SJSA1 (cell line): Measurements from ENCODE around the gene EIF1AX. TPM values are rescaled to one million over a fixed set of nuclear protein-coding genes. Genes with fewer than 3 reads are reported as not detected.
"Not testable (repeated sequence)": the region's sequence is repeated elsewhere in the genome, so short reads cannot be mapped to it uniquely, and the experiment has no call there.

ENCODE experiments used
- DNase-seq, 2 experiments: peaks; one replicate each; pipeline ENCODE4 v3.0.0-alpha.2; 2015 to 2020; ENCODE audit warnings: low spot score in 2 of 2, low read depth in 1 of 2
- H3K27ac ChIP-seq: fragments of 250-450 bp; sonication (Bioruptor Pico); 2 replicates; pipeline ENCODE4 v1.5.1; 2020; ENCODE audit warnings: mild to moderate bottlenecking, moderate library complexity
- H3K27me3 ChIP-seq: fragments of 250-450 bp; sonication (Bioruptor Pico); replicated peaks from 2 replicates; pipeline ENCODE4 v1.5.1; 2020; ENCODE audit warnings: mild to moderate bottlenecking, moderate library complexity
- H3K36me3 ChIP-seq: fragments of 250-450 bp; sonication (Bioruptor Pico); 2 replicates; pipeline ENCODE4 v1.5.1; 2020; ENCODE audit warnings: mild to moderate bottlenecking
- H3K4me1 ChIP-seq: fragments of 250-450 bp; sonication (Bioruptor Pico); replicated peaks from 2 replicates; pipeline ENCODE4 v1.6.1; 2021; ENCODE audit warnings: mild to moderate bottlenecking
- H3K4me3 ChIP-seq: fragments of 250-450 bp; sonication (Bioruptor Pico); 2 replicates; pipeline ENCODE4 v1.5.1; 2020; ENCODE audit warnings: mild to moderate bottlenecking
- H3K9me3 ChIP-seq: fragments of 250-450 bp; sonication (Bioruptor Pico); replicated peaks from 2 replicates; pipeline ENCODE4 v1.5.1; 2020; ENCODE audit warnings: mild to moderate bottlenecking
- total RNA-seq: library from RNA; depleted of rRNA; stranded (reverse); fragments of >200 nt; shearing (Covaris generic); gene quantifications from 2 replicates; pipeline ENCODE4 v1.2.3, GENCODE V29; 2014; rRNA removed

EIF1AX gene
- total RNA-seq, result 58.9 and 64.9 TPM in 2 replicates

DNA sequence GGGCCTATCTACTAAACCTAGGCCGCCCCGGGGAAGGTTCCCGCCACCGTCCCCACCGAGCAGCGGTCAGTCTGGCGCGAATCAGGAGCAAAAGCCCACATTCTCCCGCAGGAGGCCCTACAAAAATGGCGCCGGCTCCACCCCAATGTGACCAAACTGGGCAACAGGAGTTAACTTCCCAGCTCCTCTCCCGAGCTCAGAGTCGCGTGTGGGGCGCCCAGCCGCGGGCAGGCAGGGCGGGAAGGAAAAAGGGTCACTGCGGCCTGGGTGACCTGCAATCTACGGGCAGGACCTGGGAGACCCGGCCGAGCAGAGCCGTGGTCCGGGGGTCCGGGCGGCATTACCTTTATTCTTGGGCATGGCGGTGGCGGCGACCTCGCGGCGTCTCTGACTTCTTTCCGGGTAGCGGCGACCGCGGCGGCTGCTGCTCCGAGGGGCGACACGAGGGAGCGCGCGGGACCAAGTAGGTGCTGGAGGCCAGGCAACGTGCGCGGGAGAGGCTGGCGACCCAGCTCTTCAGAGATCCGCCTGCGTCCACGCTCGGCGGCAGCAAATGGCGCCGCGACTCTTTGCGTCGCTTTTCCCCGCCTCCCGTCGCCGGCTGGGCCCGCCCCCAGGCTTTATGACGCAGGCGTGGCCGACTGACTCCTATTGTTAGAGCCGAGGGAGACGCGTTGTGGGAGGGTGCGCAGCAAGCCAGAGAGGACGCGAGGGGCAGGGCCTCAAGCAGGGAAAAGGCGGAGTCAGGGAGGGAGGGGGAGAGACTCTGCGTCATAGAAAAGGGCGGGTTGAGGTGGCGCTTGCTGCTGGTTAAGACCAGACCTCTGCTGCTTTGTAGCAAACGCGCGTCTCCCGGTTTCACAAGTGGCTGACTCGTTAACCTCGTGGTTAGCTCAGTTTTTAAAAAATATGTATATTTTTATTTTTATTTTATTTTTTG is at the start of gene EIF1AX:
Gene EIF1AX (minus strand): TSS at position 558 of the 940 bp plus-strand sequence. CDS start 198 bp downstream, at position 360.
- Histone ChIP-seq H3K27ac (peak within 1 kb of the TSS; percentile 86), H3K4me1 (no peaks in the 10 kb centered on the region), H3K36me3 (peaks cover 32% of the 10 kb centered on the region), H3K9me3 (no peaks in the 10 kb centered on the region), H3K27me3 (no peaks in the 10 kb centered on the region), H3K4me3 (peak within 1 kb of the TSS; percentile 87)
- DNase-seq, result peak; percentile 94 to 96

DNA sequence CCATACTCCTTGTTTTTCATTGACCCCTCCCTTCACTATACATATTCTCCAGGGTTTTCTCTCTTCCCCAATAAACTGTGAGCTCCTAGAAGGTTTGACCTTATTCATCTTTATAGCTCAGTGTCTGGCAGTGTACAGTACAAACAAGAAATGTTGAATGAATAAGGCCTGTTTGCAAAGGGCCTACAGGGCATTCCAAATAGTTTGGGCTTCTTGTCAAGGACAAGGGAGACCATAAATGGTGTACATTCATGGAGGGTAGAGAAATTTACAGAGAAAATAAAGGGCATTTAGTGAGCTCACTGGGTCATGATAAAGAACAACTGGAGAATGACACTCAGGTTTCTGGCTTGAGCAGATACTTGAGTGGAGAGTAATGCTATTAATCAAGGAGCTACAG is 47.5 kb upstream of the EIF1AX start:
- no peaks in the 10 kb centered on the region for H3K4me1 ChIP-seq
- no peaks in the 10 kb centered on the region for H3K27me3 ChIP-seq
- 0 out of 2 replicates have a peak, but pooled peaks cover 3% of the 10 kb centered on the region for H3K36me3 ChIP-seq
- no peak overlapping the region for H3K4me3 ChIP-seq
- H3K9me3 ChIP-seq, result no peaks in the 10 kb centered on the region
- no peak for DNase-seq
- no peak overlapping the region for H3K27ac ChIP-seq

GRCh38 chrX:20181598-20182329 is 40.1 kb upstream of the EIF1AX start:
- Histone ChIP-seq H3K4me3 (no peak overlapping the region), H3K27me3 (no peaks in the 10 kb centered on the region), H3K27ac (0 out of 2 replicates have a peak overlapping the region, but pooled peaks have one; percentile 11), H3K4me1 (peaks cover 6% of the 10 kb centered on the region), H3K9me3 (no peaks in the 10 kb centered on the region), H3K36me3 (0 out of 2 replicates have a peak, but pooled peaks cover 3% of the 10 kb centered on the region)
- no peak for DNase-seq

DNA sequence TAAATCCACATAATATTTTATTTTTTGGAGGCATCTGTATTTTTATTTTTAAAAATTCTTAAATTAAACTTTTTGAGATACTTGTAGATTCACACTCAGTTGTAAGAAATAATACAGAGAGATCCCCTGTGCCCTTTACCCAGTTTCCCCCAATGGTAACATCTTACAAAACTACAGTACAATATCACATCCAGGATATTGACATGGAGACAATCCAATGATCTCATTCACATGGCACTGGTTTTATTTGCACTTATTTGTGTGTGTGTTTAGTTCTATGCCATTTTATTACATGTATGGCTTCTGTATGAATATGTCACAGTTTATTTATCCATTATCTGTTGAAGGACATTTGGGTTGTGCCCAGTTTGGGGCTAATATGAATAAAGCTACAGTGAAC is 35.5 kb upstream of the EIF1AX start:
- H3K36me3 ChIP-seq, result peaks cover 12% of the 10 kb centered on the region
- peaks cover 6% of the 10 kb centered on the region for H3K4me1 ChIP-seq
- H3K27ac ChIP-seq, result no peak overlapping the region
- no peaks in the 10 kb centered on the region for H3K27me3 ChIP-seq
- no peaks in the 10 kb centered on the region for H3K9me3 ChIP-seq
- no peak overlapping the region for H3K4me3 ChIP-seq
- no peak for DNase-seq

DNA sequence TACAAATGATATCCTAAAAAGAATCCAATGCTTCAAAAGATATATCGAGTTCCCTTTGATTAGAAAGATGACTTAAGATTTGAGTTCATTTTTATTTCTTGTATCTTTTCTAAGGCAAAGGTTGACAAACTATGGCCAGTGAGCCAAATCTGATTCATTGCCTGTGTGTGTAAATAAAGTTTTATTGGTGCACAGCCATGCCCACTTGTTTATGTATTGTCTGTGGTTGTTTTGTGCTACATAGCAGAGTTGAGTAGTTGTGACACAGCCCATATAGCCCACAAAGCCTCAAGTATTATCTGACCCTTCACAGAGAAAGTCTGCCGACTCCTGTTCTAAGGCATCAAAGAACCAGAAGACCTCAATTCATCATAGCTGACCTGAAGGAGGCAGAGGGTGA is 32.2 kb upstream of the EIF1AX start:
- Histone ChIP-seq H3K27me3 (no peaks in the 10 kb centered on the region), H3K36me3 (peaks cover 12% of the 10 kb centered on the region), H3K4me3 (no peak overlapping the region), H3K27ac (no peak overlapping the region), H3K4me1 (no peaks in the 10 kb centered on the region), H3K9me3 (no peaks in the 10 kb centered on the region)
- no peak for DNase-seq

- no peak for DNase-seq
- H3K4me1 ChIP-seq, result no peaks in the 10 kb centered on the region
- no peaks in the 10 kb centered on the region for H3K27me3 ChIP-seq
- no peak overlapping the region for H3K4me3 ChIP-seq
- H3K27ac ChIP-seq, result no peak overlapping the region
- peaks cover 14% of the 10 kb centered on the region for H3K36me3 ChIP-seq
- H3K9me3 ChIP-seq, result no peaks in the 10 kb centered on the region
Measured at GRCh38 chrX:20173313-20173712, 31.7 kb upstream of the EIF1AX start.

- H3K4me1 ChIP-seq, result no peaks in the 10 kb centered on the region
- H3K4me3 ChIP-seq, result no peak overlapping the region
- H3K36me3 ChIP-seq, result peaks cover 16% of the 10 kb centered on the region
- no peak overlapping the region for H3K27ac ChIP-seq
- no peaks in the 10 kb centered on the region for H3K27me3 ChIP-seq
- DNase-seq, result no peak
- H3K9me3 ChIP-seq, result no peaks in the 10 kb centered on the region
Measured at GRCh38 chrX:20171887-20172286, 30.2 kb upstream of the EIF1AX start.

GRCh38 chrX:20162516-20162915 is 20.9 kb upstream of the EIF1AX start:
- not testable (repeated sequence) for H3K27me3 ChIP-seq, H3K4me1 ChIP-seq, H3K9me3 ChIP-seq, H3K27ac ChIP-seq, H3K4me3 ChIP-seq, DNase-seq
- H3K36me3 ChIP-seq, result peaks cover 13% of the 10 kb centered on the region

DNA sequence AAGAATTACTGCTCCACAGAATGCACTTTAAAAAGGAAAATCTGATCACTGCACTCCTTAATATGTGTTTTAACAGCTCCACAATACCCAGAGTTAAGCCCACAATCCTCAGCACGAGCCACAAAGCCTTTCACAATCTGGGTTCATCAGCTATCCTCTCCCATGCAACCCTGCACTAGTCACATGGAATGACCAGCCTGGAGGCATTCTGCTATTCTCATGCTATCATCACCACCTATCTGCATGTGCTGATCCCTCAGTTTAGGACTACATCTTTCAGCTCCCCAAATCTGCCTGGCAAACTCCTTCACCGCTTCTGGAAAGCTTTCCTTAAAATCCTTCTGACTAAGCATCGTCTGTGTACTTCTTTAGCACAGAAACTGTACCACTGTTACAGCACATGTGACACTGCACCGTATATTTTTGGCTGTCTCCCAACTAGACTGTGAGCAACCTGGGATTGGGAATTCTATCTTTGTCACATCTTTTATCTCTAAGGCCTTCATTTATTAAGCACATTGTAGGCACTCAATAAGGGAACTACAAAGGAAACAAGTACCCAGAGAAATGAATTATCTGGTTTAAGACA is 18.3 kb upstream of the EIF1AX start:
- Histone ChIP-seq H3K27ac (no peak overlapping the region), H3K4me3 (no peak overlapping the region), H3K9me3 (no peaks in the 10 kb centered on the region), H3K4me1 (no peaks in the 10 kb centered on the region), H3K27me3 (no peaks in the 10 kb centered on the region), H3K36me3 (peaks cover 10% of the 10 kb centered on the region; the same call in 1 of the 2 replicates)
- DNase-seq, result no peak

GRCh38 chrX:20151689-20152088 is 10.1 kb upstream of the EIF1AX start:
- Histone ChIP-seq H3K27ac (no peak overlapping the region), H3K27me3 (no peaks in the 10 kb centered on the region), H3K9me3 (no peaks in the 10 kb centered on the region), H3K36me3 (peaks cover 7% of the 10 kb centered on the region; the same call in 1 of the 2 replicates), H3K4me1 (no peaks in the 10 kb centered on the region), H3K4me3 (no peak overlapping the region)
- DNase-seq, result no peak

DNA sequence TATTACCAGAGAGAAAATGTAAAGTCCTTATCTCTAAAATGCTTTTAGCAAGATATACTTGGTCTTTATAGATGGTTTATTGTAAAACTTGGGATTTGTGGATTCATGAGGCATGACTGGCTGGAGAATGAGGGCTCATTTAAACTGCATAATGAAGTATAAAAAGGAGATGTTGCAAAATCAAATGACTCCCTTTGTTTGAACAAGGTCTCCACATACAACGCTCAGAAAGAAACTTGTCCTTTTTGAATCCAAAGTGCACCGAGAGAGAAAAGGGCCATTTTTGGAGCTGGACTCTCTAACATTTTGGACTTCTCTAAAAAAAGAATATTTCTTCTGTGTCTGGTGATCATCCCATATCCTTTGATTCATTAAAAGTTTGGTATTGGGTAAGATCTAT is 7.7 kb upstream of the EIF1AX start:
- H3K4me1 ChIP-seq, result no peaks in the 10 kb centered on the region
- H3K9me3 ChIP-seq, result no peaks in the 10 kb centered on the region
- no peak overlapping the region for H3K4me3 ChIP-seq
- no peaks in the 10 kb centered on the region for H3K27me3 ChIP-seq
- no peak for DNase-seq
- peaks cover 1% of the 10 kb centered on the region; the same call in 1 of the 2 replicates for H3K36me3 ChIP-seq
- no peak overlapping the region for H3K27ac ChIP-seq

DNA sequence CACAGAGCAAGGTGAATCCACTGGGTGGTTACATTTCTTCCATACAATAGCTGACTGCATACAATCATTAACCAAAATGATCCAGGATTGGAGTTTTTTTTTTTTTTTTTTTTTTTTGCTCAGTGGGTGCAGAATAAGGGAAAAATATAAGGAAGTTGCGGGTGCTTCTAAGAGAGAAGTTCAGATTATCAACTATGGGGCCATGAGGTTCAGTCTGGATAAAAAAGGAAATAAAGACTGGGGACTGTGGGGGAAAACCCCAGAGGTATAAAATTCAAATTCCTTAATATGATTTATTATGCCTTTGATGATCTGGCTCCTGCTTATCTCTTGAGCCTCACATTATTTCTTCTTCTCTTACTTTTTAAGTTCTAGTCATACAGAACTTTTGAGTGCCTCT is 5.9 kb upstream of the EIF1AX start:
- no peaks in the 10 kb centered on the region for H3K9me3 ChIP-seq
- DNase-seq, result no peak
- H3K27ac ChIP-seq, result no peak overlapping the region
- H3K4me1 ChIP-seq, result no peaks in the 10 kb centered on the region
- H3K36me3 ChIP-seq, result no peaks in the 10 kb centered on the region
- H3K27me3 ChIP-seq, result no peaks in the 10 kb centered on the region
- no peak overlapping the region for H3K4me3 ChIP-seq

GRCh38 chrX:20144491-20144890 is 2.9 kb upstream of the EIF1AX start:
- Histone ChIP-seq H3K27me3 (no peaks in the 10 kb centered on the region), H3K36me3 (peaks cover 11% of the 10 kb centered on the region), H3K4me3 (no peak overlapping the region), H3K27ac (no peak overlapping the region), H3K4me1 (no peaks in the 10 kb centered on the region), H3K9me3 (no peaks in the 10 kb centered on the region)
- no peak for DNase-seq
